ENCODE data around the gene CNEP1R1. TPM values are rescaled to one million over a fixed set of nuclear protein-coding genes. Genes with fewer than 3 reads are reported as not detected.

Gene CNEP1R1
- total RNA-seq, 1 donor = 27.1 TPM

DNA sequence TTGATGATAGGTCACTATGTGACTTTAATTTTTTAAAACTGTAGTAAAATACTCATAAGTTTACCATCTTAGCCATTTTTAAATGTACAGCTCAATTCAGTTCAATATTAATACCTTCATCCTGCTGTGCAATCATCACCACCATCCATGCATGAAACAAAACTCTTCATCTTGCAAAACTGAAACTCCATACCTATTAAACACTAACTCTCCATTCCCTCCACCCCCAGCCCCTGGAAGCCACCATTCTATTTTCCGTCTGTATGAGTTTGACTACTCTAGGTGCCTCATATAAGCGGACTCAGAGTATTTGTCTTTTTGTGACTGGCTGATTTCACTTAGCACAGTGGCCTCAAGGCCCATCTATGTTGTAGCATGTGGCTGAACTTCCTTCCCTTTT is 9.4 kb upstream of the CNEP1R1 start:
- H3K4me1 ChIP-seq (ENCODE audit: insufficient read depth, low read length) = no peaks in the 10 kb centered on the region
- no peaks in the 10 kb centered on the region for H3K79me2 ChIP-seq (ENCODE audit: insufficient read depth, low read length)
- H2AFZ ChIP-seq (ENCODE audit: low read length) = no peak overlapping the region
- no peak for DNase-seq (ENCODE audit: insufficient read length, low spot score, missing footprints)
- H3K36me3 ChIP-seq (ENCODE audit: insufficient read depth, low read length) = no peaks in the 10 kb centered on the region
- no peak overlapping the region for H3K4me2 ChIP-seq (ENCODE audit: insufficient read depth, low read length)
- H3K27me3 ChIP-seq (ENCODE audit: insufficient read depth, low read length) = no peaks in the 10 kb centered on the region
- no peak overlapping the region for H3K27ac ChIP-seq (ENCODE audit: low read depth, low read length)
- no peaks in the 10 kb centered on the region for H3K9me3 ChIP-seq (ENCODE audit: low read depth, low read length)
- no peak overlapping the region for H3K4me3 ChIP-seq (ENCODE audit: insufficient read depth, low read length)
- TF ChIP-seq, protein P1, sequence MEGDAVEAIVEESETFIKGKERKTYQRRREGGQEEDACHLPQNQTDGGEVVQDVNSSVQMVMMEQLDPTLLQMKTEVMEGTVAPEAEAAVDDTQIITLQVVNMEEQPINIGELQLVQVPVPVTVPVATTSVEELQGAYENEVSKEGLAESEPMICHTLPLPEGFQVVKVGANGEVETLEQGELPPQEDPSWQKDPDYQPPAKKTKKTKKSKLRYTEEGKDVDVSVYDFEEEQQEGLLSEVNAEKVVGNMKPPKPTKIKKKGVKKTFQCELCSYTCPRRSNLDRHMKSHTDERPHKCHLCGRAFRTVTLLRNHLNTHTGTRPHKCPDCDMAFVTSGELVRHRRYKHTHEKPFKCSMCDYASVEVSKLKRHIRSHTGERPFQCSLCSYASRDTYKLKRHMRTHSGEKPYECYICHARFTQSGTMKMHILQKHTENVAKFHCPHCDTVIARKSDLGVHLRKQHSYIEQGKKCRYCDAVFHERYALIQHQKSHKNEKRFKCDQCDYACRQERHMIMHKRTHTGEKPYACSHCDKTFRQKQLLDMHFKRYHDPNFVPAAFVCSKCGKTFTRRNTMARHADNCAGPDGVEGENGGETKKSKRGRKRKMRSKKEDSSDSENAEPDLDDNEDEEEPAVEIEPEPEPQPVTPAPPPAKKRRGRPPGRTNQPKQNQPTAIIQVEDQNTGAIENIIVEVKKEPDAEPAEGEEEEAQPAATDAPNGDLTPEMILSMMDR (IDR thresholded peaks at IDR 0.05; ENCODE audit: extremely low read depth, low read depth, low read length) = no peak
- no peaks in the 10 kb centered on the region for H4K20me1 ChIP-seq (ENCODE audit: insufficient read depth, low read length)

DNA sequence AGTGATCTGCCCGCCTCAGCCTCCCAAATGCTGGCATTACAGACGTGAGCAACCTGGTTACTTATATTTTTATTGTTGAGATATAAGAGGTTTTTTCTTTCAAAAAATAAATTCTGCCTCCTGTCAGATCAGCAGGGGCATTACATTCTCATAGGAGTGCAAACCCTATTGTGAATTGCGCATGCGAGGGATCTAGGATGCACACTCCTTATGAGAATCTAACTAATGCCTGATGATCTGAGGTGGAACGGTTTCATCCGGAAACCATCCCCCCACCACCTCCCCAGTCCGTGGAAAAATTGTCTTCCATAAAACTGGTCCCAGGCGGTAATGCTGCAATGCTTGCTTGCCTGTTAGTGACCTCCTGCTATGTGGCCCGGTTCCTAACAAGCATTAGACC is 7.5 kb upstream of the CNEP1R1 start:
- H3K4me1 ChIP-seq (ENCODE audit: insufficient read depth, low read length) = no peaks in the 10 kb centered on the region
- no peak for DNase-seq (ENCODE audit: insufficient read length, low spot score, missing footprints)
- H3K4me2 ChIP-seq (ENCODE audit: insufficient read depth, low read length) = no peak overlapping the region
- H3K36me3 ChIP-seq (ENCODE audit: insufficient read depth, low read length) = no peaks in the 10 kb centered on the region
- H3K4me3 ChIP-seq (ENCODE audit: insufficient read depth, low read length) = no peak overlapping the region
- no peaks in the 10 kb centered on the region for H3K79me2 ChIP-seq (ENCODE audit: insufficient read depth, low read length)
- H3K27ac ChIP-seq (ENCODE audit: low read depth, low read length) = no peak overlapping the region
- TF ChIP-seq, protein P1 (IDR thresholded peaks at IDR 0.05; ENCODE audit: extremely low read depth, low read depth, low read length) = no peak
- no peaks in the 10 kb centered on the region for H4K20me1 ChIP-seq (ENCODE audit: insufficient read depth, low read length)
- peaks cover 4% of the 10 kb centered on the region for H3K27me3 ChIP-seq (ENCODE audit: insufficient read depth, low read length)
- H2AFZ ChIP-seq (ENCODE audit: low read length) = no peak overlapping the region
- H3K9me3 ChIP-seq (ENCODE audit: low read depth, low read length) = no peaks in the 10 kb centered on the region

DNA sequence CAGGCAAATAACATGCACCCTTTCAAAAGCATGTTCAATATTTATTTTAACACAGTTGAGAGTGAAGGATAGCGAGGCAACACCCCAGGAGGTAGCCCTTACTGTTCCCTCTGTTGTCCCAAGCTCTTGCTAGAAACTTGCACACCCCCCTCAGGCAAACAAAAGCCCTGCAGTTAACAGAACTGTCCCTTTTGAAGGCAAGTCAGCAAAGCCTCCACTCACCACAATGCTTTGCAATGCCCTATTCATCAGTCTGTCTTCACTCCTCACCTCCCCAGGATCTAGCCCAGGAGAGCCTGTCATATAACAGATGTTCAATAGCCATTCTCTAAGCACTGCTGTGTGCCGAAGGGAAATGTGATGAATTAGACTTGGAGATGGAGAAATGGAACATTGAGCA is 3.5 kb upstream of the CNEP1R1 start:
- H3K9me3 ChIP-seq (ENCODE audit: low read depth, low read length) = no peaks in the 10 kb centered on the region
- H3K4me1 ChIP-seq (ENCODE audit: insufficient read depth, low read length) = peaks cover 7% of the 10 kb centered on the region
- H4K20me1 ChIP-seq (ENCODE audit: insufficient read depth, low read length) = no peaks in the 10 kb centered on the region
- peaks cover 4% of the 10 kb centered on the region for H3K27me3 ChIP-seq (ENCODE audit: insufficient read depth, low read length)
- H3K36me3 ChIP-seq (ENCODE audit: insufficient read depth, low read length) = no peaks in the 10 kb centered on the region
- no peak overlapping the region for H3K4me3 ChIP-seq (ENCODE audit: insufficient read depth, low read length)
- no peak overlapping the region for H3K27ac ChIP-seq (ENCODE audit: low read depth, low read length)
- H2AFZ ChIP-seq (ENCODE audit: low read length) = no peak overlapping the region
- TF ChIP-seq, protein P1 (IDR thresholded peaks at IDR 0.05; ENCODE audit: extremely low read depth, low read depth, low read length) = peak; percentile 28
- no peak overlapping the region for H3K4me2 ChIP-seq (ENCODE audit: insufficient read depth, low read length)
- DNase-seq (ENCODE audit: insufficient read length, low spot score, missing footprints) = no peak
- peaks cover 16% of the 10 kb centered on the region for H3K79me2 ChIP-seq (ENCODE audit: insufficient read depth, low read length)

DNA sequence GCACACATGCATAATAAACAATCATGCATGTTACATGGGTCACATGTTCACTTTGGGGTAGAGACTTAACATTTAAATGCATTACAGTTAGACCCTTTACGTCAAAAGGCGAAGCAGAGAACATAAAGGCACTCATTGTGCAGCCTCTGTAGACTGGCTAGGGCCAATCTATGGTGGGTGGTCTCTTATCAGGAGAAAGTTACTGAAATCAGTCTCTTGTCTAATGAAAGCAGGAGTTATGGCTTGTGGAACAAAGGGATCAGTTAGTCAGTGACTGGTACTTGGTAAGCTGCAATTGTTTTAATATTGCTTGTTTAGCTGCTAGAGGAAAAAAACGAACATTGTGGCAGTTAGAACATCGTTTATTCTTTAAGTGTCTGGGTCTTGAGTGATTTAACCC is 1.4 kb upstream of the CNEP1R1 start:
- Histone ChIP-seq H4K20me1 (ENCODE audit: insufficient read depth, low read length) (no peaks in the 10 kb centered on the region), H3K4me1 (ENCODE audit: insufficient read depth, low read length) (peaks cover 8% of the 10 kb centered on the region), H3K27me3 (ENCODE audit: insufficient read depth, low read length) (peaks cover 4% of the 10 kb centered on the region), H3K4me3 (ENCODE audit: insufficient read depth, low read length) (no peak overlapping the region), H3K27ac (ENCODE audit: low read depth, low read length) (no peak overlapping the region), H2AFZ (ENCODE audit: low read length) (peak overlapping the region; percentile 31), H3K9me3 (ENCODE audit: low read depth, low read length) (no peaks in the 10 kb centered on the region), H3K36me3 (ENCODE audit: insufficient read depth, low read length) (no peaks in the 10 kb centered on the region), H3K4me2 (ENCODE audit: insufficient read depth, low read length) (no peak overlapping the region), H3K79me2 (ENCODE audit: insufficient read depth, low read length) (peaks cover 34% of the 10 kb centered on the region)
- TF ChIP-seq, protein P1 (IDR thresholded peaks at IDR 0.05; ENCODE audit: extremely low read depth, low read depth, low read length) = no peak
- DNase-seq (ENCODE audit: insufficient read length, low spot score, missing footprints) = no peak
